Endothelial cell of umbilical vein (primary cell): ENCODE measurements around the gene PPP3CA.

ENCODE experiments used
- EZH2 ChIP-seq: IDR thresholded peaks from 2 replicates; pipeline ENCODE4 v1.6.1; 2012; ENCODE audit warnings: borderline replicate concordance, low read depth, mild to moderate bottlenecking, moderate library complexity, low read length, inconsistent platforms; ENCODE audit not compliant: severe bottlenecking
- FOS ChIP-seq: IDR thresholded peaks from 2 replicates; pipeline ENCODE4 v1.6.1; 2011; ENCODE audit warnings: mild to moderate bottlenecking, low read length, moderate library complexity, borderline replicate concordance; ENCODE audit not compliant: insufficient read depth
- GATA2 ChIP-seq: IDR thresholded peaks from 2 replicates; pipeline ENCODE4 v1.7.0; 2011; ENCODE audit warnings: low read depth, mild to moderate bottlenecking, moderate library complexity, mixed read lengths, low read length; ENCODE audit not compliant: insufficient read length, insufficient read depth
- JUN ChIP-seq: IDR thresholded peaks from 2 replicates; pipeline ENCODE4 v1.6.1; 2011; ENCODE audit warnings: borderline replicate concordance, low read depth; ENCODE audit not compliant: insufficient read length, insufficient read depth
- MYC ChIP-seq: IDR thresholded peaks from one replicate; pipeline ENCODE4 v1.6.1; 2011; ENCODE audit warnings: mild to moderate bottlenecking, low read depth, low read length
- POLR2A ChIP-seq: IDR thresholded peaks from 2 replicates; pipeline ENCODE4 v1.6.1; 2012; ENCODE audit warnings: low read depth, mild to moderate bottlenecking, control low read depth, low read length
- POLR2AphosphoS5 ChIP-seq: IDR thresholded peaks from 2 replicates; pipeline ENCODE4 v1.6.1; 2012; ENCODE audit warnings: low read depth, mild to moderate bottlenecking, control low read depth, low read length, moderate library complexity; ENCODE audit not compliant: insufficient read depth
- TF ChIP-seq, protein P1 (sequence below), 2 donors: IDR thresholded peaks; 1 replicate in 1 of 2; 2 replicates in 1 of 2; pipeline ENCODE4 v1.5.1; 2011; ENCODE audit warnings: low read length in 2 of 2, mild to moderate bottlenecking in 2 of 2, moderate library complexity in 2 of 2, control low read depth in 1 of 2, inconsistent platforms in 1 of 2, low read depth in 1 of 2; ENCODE audit not compliant: insufficient read depth in 1 of 2; ENCODE audit errors: extremely low read depth in 1 of 2
- TF ChIP-seq, protein P2 (sequence below): IDR thresholded peaks from 2 replicates; pipeline ENCODE4 v1.6.1; 2011; ENCODE audit not compliant: insufficient read depth, insufficient read length

DNA sequence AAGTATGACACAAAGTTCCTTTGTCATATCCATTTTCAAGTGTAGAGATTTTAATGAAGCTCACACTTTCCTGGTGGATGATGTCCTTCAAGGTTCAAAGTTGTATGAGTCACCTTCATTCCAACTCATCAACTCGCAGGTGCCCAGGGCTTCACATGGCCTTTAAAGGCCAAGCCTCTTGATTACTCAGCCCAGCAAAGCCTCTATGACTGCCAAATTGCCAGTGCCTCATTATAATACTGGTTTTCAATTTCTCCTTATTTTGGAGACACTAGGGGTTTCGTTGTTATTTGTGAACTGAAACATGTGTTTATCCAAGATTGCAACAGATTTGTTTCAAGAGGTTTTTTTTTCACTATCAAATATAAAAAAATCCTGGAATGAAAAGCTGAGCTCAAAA, 45.9 kb upstream of the PPP3CA start:
- TF ChIP-seq, protein P1, sequence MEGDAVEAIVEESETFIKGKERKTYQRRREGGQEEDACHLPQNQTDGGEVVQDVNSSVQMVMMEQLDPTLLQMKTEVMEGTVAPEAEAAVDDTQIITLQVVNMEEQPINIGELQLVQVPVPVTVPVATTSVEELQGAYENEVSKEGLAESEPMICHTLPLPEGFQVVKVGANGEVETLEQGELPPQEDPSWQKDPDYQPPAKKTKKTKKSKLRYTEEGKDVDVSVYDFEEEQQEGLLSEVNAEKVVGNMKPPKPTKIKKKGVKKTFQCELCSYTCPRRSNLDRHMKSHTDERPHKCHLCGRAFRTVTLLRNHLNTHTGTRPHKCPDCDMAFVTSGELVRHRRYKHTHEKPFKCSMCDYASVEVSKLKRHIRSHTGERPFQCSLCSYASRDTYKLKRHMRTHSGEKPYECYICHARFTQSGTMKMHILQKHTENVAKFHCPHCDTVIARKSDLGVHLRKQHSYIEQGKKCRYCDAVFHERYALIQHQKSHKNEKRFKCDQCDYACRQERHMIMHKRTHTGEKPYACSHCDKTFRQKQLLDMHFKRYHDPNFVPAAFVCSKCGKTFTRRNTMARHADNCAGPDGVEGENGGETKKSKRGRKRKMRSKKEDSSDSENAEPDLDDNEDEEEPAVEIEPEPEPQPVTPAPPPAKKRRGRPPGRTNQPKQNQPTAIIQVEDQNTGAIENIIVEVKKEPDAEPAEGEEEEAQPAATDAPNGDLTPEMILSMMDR (IDR thresholded peaks at IDR 0.05; ENCODE audit: extremely low read depth in 1 of 2, insufficient read depth in 1 of 2, low read depth in 1 of 2, low read length in 2 of 2): no peak
- TF ChIP-seq, protein P2, sequence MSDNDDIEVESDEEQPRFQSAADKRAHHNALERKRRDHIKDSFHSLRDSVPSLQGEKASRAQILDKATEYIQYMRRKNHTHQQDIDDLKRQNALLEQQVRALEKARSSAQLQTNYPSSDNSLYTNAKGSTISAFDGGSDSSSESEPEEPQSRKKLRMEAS: no peak
- TF ChIP-seq POLR2AphosphoS5 (no peak), EZH2 (no peak), POLR2A (no peak), JUN (no peak), GATA2 (no peak), FOS (no peak), MYC (no peak)
